Upper lobe of left lung (tissue), 4 donors: ENCODE data around the gene CASS4.

Source experiments
- CTCF ChIP-seq, 6 experiments: fragments of 450-650 bp in 4 of 6; fragments of 200-600 bp in 2 of 6; sonication (generic) in 2 of 6; IDR thresholded peaks; one replicate each; pipeline ENCODE4 v1.5.1; 2016 to 2019; ENCODE audit warnings: antibody characterized with exemption in 6 of 6
- POLR2A ChIP-seq, 4 donors: fragments of 450-650 bp; IDR thresholded peaks; one replicate each; pipeline ENCODE4 v1.5.1; 2016 to 2017; ENCODE audit warnings: antibody characterized with exemption in 4 of 4, mild to moderate bottlenecking in 2 of 4
- POLR2AphosphoS5 ChIP-seq, 2 donors: sonication (generic); formaldehyde crosslinking; IDR thresholded peaks; one replicate each; pipeline ENCODE4 v1.5.1; 2017; ENCODE audit warnings: antibody characterized with exemption in 2 of 2

DNA sequence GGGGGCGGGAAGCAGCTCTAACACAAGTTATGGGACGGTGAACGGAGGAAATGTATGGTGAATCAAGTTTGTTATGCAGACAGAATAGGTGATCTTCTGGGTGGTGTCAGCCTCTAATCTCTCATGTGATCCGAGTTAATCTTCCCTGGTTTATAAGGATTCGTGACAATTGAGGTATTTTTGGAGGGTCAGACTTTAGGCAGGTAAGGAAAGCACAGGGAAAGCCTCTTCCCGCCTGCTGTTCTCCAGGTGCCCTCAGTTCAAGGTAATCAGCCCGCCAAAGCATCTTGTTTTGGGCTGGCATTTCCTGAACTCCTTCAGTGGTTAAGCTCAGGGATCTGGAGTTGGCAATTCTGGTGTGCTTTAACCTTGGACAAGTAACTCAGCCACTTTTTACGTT is 18.4 kb upstream of the CASS4 start:
- no peak for TF ChIP-seq POLR2AphosphoS5 (IDR thresholded peaks at IDR 0.05)
- no peak for TF ChIP-seq CTCF (IDR thresholded peaks at IDR 0.05)
- no peak for TF ChIP-seq POLR2A (IDR thresholded peaks at IDR 0.05)
